Measurements from ENCODE around the gene TLR8.

Gene TLR8

DNA sequence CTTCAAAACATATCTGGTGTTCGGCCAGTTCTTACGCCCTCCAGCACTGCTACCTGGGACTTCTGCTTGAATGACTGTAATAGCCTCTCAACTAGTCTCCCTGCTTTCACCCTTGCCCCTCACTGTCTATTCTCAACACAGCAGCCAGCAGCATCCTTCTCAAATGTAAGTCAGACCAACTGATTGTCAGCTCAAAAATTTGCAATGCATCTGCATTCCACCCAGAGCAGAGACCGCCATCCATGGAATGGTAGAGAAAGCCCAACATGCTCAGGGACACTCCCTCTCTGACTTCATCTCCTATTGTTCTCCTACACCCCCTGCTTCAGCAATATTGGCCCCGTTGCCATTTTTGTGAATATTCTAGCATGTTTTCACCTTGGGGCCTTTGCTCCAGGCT, 33.7 kb upstream of the TLR8 start:
- H3K4me3 ChIP-seq (ENCODE audit: low read depth, low read length), result no peak overlapping the region
- TF ChIP-seq, protein P1, sequence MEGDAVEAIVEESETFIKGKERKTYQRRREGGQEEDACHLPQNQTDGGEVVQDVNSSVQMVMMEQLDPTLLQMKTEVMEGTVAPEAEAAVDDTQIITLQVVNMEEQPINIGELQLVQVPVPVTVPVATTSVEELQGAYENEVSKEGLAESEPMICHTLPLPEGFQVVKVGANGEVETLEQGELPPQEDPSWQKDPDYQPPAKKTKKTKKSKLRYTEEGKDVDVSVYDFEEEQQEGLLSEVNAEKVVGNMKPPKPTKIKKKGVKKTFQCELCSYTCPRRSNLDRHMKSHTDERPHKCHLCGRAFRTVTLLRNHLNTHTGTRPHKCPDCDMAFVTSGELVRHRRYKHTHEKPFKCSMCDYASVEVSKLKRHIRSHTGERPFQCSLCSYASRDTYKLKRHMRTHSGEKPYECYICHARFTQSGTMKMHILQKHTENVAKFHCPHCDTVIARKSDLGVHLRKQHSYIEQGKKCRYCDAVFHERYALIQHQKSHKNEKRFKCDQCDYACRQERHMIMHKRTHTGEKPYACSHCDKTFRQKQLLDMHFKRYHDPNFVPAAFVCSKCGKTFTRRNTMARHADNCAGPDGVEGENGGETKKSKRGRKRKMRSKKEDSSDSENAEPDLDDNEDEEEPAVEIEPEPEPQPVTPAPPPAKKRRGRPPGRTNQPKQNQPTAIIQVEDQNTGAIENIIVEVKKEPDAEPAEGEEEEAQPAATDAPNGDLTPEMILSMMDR (IDR thresholded peaks at IDR 0.05; ENCODE audit: borderline replicate concordance, insufficient read depth, low read depth, low read length), result no peak

DNA sequence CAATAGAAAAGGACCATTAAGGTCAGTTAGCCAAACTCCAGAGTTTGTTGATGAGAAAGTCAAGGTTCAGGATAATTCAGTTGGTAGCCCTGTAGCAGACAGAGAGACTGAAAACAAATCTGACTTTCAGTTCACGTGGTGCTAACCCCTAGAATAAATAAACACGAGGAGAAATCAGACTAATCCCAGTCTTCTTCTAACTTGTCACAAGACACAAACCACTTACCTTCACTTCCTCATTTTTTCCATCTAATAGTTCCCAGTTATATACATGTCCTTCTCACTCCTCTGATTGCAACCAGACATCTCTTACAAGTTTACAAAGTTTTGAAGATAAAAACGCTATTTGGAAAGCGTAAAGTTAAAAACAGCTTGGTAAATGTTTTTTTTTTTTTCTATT, 31.8 kb upstream of the TLR8 start:
- no peak overlapping the region for H3K4me3 ChIP-seq (ENCODE audit: low read depth, low read length)
- TF ChIP-seq, protein P1 (IDR thresholded peaks at IDR 0.05; ENCODE audit: borderline replicate concordance, insufficient read depth, low read depth, low read length), result no peak

DNA sequence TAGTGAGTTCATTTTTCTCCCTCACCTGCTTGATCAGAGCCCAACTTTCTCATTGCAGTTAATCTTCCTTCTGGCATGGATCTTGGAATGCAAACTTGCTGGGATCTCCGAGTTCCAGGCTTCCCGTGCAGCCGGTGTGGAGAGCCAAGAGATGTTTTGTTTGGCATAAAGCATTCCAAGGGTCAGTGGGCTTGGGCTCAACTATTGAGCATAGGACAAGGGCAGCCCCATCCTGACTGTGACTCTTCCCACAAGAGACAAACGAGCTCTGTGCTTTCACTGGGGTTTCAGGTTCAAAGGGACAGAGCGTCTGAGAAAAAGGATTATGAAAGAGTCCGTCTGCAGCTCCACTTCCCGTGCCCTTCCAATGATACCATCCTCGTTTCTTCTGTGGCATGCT, 29.0 kb upstream of the TLR8 start:
- TF ChIP-seq, protein P1 (IDR thresholded peaks at IDR 0.05; ENCODE audit: borderline replicate concordance, insufficient read depth, low read depth, low read length), result no peak
- H3K4me3 ChIP-seq (ENCODE audit: low read depth, low read length), result no peak overlapping the region

DNA sequence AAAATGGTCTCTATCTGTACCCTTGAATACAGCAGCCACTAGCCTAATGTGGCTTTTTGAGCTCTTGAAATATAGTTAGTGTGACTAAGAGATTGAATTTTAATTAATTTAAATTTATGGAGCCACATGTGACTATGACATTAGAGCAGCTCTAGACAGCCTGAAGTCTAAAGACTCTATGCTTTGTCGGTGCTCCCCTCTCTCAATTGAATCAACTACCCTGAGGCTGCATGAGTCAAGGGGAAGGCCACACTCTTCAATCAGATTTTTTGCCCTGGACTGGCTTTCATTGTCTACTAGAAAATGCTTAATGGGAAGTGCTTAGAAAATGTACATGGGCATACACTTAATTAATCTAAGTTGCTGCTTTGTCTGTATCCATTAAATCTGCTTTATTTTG, 27.9 kb upstream of the TLR8 start:
- no peak overlapping the region for H3K4me3 ChIP-seq (ENCODE audit: low read depth, low read length)
- TF ChIP-seq, protein P1 (IDR thresholded peaks at IDR 0.05; ENCODE audit: borderline replicate concordance, insufficient read depth, low read depth, low read length), result no peak

DNA sequence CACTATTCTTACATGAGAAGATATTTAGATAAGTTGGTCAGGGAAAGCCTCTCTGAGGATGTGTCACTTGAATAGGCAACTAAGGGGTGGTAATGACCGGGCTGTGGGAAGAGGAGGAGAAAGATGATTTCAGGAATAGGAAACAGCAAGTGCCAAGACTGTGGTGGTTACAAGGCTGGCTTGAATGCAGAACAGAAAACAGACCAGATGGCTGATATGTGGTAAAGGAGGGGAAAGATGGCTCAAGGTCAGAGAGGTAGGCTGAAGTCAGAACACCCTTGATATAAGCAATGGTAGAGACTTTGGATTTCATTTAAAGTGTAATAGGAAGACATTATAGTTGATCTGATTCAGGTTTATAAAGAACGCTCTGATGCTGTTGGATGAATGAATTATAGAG, 24.5 kb upstream of the TLR8 start:
- TF ChIP-seq, protein P1 (IDR thresholded peaks at IDR 0.05; ENCODE audit: borderline replicate concordance, insufficient read depth, low read depth, low read length), result no peak
- no peak overlapping the region for H3K4me3 ChIP-seq (ENCODE audit: low read depth, low read length)

DNA sequence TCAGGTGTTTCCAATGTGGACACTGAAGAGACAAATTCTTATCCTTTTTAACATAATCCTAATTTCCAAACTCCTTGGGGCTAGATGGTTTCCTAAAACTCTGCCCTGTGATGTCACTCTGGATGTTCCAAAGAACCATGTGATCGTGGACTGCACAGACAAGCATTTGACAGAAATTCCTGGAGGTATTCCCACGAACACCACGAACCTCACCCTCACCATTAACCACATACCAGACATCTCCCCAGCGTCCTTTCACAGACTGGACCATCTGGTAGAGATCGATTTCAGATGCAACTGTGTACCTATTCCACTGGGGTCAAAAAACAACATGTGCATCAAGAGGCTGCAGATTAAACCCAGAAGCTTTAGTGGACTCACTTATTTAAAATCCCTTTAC, 20.9 kb upstream of the TLR8 start:
- no peak overlapping the region for H3K4me3 ChIP-seq (ENCODE audit: low read depth, low read length)
- TF ChIP-seq, protein P1 (IDR thresholded peaks at IDR 0.05; ENCODE audit: borderline replicate concordance, insufficient read depth, low read depth, low read length), result no peak

DNA sequence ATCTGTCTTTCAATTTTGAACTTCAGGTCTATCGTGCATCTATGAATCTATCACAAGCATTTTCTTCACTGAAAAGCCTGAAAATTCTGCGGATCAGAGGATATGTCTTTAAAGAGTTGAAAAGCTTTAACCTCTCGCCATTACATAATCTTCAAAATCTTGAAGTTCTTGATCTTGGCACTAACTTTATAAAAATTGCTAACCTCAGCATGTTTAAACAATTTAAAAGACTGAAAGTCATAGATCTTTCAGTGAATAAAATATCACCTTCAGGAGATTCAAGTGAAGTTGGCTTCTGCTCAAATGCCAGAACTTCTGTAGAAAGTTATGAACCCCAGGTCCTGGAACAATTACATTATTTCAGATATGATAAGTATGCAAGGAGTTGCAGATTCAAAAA, 19.9 kb upstream of the TLR8 start:
- TF ChIP-seq, protein P1 (IDR thresholded peaks at IDR 0.05; ENCODE audit: borderline replicate concordance, insufficient read depth, low read depth, low read length), result no peak
- no peak overlapping the region for H3K4me3 ChIP-seq (ENCODE audit: low read depth, low read length)
